Measurements from ENCODE around the gene SMG6.

Gene SMG6

DNA sequence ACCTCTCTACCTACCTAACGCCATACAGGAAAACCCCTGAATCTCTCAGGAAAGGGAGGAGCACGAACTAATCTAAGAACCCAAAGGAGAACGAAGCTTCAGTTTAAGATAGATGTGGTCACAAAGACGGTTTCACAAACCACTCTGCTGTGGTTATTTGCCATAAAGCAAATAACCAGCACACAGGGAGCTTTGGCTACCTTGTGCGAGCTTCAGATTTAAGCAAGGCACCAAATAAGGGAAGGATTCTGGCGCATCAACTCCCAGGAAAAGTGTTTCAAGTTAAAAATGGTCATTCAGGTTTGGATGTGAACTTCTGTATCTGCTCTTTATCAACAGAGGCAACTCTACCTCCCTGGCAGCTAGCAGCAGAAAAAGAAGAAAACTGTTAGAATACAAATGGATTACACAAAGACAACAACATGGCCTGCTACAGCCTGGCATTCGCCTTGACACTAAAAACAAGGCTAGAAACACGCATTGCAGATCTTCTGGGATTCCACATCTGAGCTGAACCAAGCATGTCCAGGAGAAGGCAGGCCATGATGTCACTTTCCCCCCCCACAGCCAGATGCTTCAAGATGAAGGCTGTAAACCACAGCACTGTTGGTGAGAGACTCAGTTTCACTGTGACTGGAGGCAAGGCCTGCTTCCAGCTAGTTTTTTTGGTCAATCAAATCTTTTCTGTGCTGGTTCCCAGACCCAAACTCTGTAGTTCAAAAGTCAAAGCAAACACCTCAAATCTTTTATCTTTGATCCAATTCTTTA lies 43.6 kb downstream of the SMG6 start:
- peak; percentile 51 to 72 for DNase-seq

DNA sequence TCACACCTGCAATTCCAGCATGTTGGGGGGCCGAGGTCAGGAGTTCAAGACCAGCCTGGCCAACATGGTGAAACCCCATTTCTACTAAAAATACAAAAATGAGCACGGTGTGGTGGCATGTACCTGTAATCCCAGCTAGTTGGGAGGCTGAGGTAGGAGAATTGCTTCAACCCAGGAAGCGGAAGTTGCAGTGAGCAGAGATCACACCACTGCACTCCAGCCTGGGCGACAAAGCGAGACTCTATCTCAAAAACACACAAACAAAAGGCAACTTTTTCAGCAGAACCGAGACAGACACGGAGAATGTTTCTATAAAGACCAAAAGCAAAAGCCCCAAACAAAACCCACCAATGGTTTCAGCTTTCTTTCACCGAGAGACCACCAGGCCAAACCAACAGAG lies 44.8 kb downstream of the SMG6 start:
- peak in 1 of 2 donors; percentile 14 for DNase-seq

DNA sequence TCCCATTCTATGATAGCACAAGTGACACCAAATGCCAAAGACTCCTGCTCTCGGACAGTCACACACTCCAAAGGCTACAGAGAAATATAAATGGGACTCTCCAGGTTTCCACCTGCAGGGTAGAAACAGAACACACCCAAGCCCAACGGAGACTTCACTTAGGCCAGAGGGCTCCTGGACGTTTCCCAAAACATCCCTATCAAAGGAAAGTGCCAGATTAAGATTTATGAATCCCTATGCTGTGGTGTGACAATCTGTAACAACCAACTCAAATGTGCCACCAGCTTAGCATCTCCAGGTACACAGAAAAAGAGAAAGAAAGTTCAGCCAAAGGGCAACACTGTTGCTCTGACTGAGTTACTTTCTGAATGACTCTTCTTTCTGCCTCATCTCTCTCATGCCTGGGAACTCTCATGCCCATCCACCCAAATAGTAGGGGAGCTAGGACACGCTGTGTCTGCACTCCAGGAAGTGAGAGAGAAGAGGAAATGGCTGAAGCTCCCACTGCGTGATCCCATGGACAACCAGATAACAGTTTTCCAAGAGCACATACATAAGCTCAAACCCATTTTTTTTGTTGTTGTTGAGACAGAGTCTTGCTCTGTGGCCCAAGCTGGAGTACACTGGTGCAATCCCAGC lies 49.7 kb downstream of the SMG6 start:
- no peak for DNase-seq

DNA sequence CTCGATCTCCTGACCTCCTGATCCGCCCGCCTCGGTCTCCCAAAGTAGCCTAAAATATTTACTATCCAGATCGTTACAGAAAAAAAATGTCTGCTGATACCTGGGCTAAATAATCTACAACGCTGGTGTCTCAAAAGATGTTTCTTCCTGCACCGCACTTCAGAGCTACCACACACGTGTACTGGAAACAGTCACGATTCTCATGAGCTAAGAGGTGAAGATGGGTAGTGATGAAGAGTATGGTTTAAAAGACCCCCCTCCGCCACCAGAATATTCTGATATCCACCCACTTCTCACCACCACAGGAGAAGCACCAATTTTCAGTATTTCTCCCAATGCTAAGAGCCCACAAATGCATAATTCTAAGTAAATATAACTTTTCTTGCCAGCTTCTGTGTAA lies 50.2 kb downstream of the SMG6 start:
- DNase-seq = no peak

DNA sequence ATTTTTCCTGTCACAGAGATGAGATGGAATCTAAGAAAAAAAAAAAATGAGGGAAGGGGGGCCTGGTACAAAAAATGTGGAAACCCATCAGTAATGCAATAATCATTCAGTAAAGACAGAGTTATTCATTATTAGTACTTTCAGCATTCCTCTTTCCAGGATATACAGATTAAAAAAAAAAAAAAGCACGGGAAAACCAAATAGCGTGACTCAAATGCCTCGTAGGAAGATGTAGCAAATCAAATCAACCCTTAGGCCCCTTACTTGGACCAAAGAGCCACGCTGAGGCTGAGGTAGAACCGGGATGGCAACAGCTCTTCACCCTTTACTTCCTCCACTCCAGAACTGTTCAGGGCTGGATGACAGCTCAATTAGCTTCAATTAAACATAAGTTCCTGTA lies 52.5 kb downstream of the SMG6 start:
- DNase-seq = no peak

DNA sequence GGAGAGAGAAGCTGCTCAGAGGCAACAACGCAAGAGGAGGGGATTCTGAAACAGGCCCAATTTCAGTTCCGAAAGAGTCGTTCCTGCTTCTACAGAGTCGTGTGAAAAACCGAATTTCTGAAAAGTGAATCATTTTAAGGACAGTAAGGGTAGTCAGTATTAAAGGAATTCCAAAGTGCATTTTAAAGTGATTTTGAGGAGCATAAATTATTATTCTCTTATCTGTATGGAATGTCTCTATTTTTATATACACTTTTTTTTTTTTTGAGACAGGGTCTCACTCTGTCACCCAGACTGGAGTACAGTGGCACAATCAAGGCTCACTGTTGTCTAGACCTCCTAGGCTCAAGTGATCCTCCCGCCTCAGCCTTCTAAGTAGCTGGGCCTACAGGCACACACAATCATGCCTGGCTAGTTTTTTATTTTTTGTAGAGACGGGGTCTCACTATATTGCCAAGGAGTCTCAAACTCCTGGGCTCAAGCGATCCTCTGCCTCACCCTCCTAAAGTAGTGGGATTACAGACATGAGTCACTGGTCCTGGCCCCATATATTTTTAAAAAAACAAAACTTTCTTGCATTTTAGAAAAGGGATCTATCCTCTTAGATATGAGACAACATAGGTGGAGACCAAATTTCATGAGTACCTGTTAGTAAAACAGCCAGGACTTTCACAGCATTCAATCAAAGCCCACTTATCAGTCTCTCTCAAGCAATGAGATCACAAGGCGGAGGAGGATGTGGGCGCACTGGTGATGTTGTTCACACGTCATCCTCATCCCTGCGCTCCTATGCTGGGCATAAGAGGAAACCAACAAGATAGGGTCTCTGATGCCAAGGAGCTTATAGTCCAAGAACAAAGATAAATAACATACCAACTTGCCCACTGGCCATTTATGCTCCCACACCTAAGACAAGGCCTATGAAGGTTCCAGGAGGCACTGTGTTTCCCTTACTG lies 53.2 kb downstream of the SMG6 start:
- peak; percentile 43 to 51 for DNase-seq

DNA sequence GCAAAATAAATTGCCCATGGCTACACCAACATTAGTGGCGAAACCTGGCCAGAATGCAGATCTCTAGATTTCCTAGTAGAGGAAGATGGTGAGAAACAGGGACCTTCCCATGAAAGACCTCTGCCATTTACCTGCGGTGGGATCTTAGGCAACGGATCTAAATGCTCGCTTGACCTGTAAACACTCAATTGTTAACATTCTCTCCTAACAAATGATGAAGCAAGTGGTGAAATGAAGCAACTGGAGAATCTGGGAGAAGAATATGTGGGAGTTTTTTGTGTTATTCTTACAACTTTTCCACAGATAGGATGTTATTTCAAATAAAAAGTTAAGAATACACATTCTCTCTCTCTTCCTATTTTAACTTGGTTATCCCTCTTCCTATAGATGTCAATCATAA lies 56.6 kb downstream of the SMG6 start:
- DNase-seq = no peak

DNA sequence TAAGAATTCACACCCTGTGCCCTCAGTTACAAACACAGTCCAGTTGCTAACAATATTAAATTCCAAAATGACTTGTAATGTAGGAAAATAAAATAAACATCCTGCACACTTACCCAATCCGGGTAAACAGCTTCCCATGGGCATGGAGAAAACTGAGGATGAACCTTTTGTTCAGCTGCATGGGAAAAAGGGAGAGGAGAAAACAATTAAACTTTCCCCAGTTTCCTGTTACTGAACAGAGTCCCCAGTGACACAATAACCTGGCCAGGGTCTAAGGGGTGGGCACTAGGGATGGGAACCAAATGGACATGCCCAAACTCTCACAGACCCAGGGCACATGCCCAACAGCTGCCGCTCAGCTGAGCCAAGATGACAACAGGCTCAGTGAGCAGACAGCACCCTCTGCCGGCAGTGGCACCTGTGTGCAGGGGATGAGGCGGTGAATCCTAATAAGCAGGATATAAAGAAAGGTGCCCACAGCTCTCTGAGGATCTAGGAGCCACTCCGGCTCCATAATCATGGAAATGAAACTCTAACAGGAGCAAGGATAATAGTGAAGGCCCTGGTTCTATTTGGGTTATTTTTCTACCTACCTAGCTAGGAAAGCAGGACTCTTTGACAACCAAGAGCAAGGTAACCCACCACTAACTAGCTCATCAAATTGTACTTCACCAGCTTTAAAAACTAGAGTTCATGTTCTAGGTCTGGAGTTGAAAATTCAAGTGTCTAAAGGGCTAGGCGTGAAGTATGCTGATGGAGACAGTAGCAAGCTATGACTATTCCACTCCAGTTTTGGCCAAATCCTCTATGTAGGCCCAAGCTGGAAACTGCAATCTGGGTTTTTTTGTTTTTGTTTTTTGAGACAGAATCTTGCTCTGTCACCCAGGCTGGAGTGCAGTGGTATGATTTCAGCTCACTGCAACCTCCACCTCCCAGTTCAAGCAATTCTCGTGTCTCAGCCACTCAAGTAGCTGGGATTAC lies 58.8 kb downstream of the SMG6 start:
- peak; percentile 81 to 87 for DNase-seq

DNA sequence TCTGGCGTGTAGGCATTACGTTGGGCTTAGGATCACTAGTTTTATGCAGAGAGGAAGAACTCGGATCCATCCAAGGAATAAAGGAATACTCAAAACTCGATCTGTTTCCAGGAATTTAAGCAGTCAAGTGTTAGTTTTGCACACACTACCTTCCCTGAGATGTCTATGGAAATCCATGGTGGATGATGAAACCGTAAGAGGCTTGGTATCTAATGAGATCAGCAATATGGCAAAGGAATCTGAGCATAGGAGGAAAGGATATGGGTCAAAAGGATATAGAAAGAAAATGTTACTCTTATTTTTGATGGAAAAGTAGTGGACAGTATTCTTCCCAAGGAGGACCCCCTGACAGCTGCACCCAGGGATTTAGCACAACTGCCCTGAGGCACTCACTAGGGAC lies 59.6 kb downstream of the SMG6 start:
- DNase-seq = no peak

DNA sequence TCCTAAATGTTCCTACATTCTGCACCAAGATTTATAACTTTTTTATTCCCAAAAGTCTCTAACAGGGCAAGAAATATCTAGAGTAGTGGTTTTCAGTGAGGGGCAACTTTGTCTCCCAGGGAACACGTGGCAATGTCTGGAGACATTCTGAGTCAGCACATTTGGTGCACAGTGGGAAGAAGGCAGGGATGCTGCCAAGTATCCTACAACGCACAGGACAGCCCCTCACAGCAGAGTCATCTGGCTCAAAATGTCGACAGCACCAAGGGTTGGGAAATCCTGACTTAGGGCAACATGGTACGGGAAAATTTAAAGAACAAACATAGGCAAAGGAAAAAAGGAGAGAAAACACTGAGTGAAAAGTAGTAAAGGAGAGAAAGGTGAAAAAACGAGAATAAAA lies 61.8 kb downstream of the SMG6 start:
- no peak for DNase-seq

DNA sequence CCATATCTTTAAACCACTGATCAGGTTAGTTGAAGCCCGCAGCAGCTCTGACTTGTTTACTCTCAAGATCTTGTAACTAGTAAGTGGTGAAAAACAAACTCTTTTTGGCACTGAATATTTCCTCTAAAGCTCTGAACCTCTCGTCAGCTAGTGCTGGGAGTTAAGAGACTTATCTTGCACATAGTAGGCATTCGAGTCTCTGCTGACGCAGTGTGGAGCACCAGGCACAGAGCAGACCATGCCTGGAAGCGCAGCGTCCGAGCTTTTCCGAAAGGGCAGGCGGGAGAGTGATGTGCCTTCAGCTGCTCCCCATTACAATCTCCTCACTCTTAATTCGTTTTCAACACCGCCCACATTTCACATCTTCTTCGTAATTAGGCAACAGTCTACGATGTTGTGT lies 63.0 kb downstream of the SMG6 start:
- DNase-seq = no peak

DNA sequence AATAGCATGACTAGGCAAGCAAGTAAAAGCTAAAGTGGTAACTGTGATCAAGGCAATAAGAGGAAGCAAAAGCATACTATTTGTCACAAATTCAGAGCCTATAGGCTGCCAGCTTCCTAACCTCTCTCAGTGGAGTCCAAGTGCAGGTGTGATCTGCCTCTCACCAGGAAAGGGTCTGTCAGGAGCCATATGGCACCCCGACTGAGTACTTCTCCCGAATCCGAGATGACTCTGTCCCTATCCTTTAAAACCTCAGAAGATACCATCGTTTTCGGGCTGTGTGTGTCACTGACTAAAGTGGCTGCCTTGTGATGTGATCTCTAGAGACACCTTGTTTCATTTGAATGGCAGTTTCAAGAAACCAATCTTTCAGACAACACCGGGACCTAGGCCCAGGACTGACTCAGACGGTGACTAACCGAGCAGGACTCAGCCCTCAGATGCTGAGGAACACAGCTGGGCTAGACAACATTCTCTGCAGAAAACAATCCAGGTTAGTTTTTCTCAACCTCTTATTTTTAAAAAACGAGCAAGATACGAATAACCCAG lies 63.6 kb downstream of the SMG6 start:
- DNase-seq = no peak

DNA sequence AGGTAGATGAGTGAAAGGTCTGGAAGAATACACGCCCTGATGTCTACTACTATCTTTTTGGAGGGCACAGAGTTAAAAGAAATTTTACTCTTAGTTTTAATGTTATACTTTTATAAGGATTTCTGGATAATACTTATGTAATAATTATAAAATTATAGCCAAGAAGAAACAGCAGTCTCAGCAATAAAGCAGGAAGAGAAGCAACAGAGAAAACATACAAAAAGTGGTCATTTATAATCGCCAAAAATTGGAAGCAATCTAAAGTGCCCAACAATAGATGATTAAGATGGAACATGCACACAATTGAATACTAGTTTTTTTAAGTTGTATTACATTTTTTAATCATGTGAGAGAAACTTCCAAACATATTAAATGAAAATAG lies 64.4 kb downstream of the SMG6 start:
- no peak for DNase-seq

DNA sequence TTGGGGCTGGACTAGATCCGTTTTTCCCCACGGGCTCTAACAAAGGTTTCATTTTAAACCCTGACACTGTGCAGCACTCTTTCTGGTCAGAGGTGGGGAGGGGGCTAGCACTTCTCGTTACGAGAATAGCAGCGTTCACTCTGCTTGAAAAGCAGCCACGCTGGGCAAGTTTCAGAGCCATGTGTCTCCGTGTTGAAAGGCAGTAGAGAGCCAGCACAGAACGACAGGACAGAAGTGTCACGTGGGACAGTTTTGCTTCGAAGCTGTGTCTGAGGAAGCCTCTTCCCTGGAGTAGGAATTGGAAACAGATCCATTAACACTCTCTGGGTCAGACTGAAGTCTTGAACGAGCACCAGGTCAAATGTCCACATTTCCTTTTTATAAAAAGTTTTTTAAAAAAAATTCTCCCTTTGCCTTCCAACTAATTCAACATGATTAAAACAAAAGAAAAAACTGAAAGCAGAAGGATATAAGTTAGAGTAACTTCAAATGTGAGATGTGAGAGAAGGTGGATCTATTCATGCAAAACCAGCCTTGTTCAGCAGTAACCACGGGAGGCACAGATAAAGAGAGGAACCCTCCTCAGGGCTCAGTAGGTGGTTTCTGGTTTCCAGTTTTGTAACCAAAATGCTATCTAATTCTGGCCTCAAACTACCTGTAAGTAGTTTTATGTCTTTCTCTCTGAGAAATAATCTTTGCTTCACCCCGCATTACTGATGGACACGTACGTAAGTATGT lies 65.0 kb downstream of the SMG6 start:
- DNase-seq = no peak

DNA sequence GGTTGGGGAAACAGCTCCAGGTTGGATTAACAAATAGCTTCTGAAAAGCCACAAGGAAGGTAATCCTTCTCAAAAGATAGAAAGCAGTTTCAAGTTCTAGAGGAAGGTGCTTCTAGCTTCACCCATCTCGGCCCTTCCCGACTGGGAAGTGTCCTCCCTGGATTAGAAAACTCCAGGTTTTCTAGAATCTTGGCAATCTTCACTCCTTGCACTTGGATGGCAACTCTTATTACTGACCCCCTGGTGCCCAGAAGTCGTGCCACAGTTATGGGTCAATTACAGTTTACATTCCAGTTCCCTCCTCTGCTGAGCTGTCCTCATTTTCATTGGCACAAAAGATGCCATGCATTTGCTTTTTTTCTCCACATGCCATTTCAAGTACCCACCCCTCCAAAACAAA lies 65.6 kb downstream of the SMG6 start:
- DNase-seq = no peak

DNA sequence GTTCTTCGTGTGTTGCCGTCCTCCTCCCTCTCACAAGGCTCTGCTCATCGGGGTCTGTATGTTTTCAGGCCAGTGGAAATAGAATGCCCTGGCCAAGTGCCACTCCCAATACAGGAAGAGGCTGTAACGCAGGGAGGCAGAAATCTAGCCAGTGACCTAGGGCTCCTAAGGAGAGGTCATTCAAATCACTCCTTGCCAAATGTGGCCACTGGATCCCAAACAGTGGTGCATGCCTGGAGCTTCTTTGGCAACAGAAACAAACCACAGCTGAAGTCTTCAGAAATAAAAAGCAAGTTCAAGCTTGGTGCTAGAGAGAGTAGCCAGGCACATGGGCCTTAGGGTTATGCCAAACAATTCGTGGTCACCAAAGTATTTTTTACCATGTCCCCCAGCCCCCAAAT lies 66.1 kb downstream of the SMG6 start:
- DNase-seq = no peak

DNA sequence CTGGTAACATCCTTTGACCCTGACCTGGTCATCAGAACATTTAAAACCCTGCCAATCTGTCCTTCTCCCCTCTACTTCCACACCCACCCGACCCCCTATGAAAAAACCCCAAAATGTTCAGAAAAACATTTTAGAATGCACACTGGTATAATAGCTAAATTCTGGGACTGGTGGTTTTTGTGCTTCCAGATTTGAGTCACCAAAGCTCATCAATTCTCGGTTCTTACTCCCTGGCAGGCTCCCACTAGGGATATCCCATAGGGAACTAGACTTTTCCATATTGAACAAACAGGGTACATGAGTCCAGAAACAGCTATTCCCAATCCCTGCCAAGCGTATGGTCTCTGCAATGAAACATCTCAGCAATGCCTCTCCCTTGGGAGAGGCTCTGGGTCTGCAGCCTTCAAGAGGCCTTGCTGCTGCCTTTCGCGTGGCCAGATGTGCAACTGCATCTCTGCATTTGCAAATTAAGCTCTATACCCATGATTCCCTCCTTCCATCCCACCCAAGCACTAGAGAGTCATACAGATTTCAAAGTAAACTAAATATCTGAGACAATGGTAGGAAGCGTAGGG lies 67.7 kb downstream of the SMG6 start:
- no peak for DNase-seq

DNA sequence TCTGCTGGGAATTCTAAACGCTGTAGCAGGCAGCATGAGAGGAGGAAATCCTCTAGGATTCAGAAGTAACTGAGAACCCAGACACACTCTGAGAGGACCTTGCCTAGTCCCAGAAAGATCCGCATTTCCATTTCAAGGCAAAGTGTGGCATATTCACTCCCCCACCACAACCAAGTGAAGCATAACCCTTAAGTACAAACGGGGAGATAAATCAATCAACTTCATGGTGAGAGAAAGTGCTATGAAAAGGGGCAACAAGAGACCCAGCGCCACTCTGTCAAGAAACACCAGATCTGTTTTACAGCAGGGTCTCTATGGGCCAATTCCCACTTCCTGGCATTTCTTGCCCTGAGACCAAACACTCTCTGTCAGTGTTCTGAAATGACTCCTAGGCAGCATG lies 68.3 kb downstream of the SMG6 start:
- DNase-seq = no peak

DNA sequence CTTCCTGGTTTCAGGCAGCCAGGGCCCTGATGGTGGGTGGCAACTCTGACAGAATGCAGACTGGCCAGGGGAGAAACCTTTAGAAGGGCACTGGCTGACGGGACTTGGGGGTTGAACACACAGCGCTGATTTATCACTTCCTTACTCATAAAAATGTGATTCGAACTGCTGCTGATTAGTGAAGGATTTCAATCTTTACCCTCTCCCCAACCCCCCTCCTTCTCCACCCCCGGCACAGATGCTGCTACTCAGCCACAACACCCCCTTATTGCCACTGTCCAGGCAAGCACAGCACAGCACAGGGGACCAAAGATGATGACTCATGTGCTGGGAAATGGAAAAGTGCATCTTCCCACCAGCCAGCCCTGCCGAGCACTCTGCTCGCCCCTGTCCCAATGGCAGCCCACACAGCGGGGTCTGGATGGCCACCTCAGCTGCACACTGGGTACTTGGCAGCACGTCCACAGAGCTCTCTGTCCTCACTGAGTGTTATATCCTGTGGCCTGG lies 70.1 kb downstream of the SMG6 start:
- DNase-seq = no peak

DNA sequence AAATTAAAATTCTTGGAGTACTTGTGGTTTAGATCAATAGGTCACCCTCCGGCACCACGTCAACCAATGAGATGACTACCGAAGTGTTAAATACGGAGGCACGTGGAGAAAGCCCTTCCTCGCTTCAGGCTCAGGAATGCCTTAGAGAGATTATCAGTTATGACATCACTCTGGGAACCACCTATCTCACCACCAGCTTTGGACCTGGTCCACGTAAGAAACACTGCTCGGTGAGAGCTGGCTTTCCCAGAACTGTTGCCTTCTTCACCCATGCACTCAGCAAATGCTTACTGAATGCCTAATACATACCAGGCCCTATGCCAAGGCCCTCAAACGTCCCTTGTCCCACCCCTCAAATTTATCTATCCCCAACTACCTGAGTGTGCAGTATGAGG lies 71.3 kb downstream of the SMG6 start:
- no peak for DNase-seq

DNA sequence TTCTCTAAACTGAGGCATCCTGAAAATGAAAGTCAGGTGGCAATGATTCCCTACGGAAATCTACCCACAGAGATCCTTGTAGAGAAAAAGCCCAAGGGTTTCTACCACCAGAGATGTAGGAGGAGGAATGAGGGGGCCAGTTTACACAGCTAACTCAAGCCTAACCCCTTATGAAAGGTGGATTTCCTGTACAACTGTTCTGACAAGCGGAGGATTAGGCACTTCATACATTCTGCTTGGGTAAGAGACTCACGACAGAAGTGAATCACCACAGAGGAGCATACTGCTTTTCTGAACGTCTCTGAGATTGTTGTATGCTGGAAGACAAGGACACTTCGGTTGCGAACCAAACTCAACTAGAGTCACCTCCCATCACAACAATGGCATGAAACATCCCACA lies 72.7 kb downstream of the SMG6 start:
- DNase-seq = no peak

Measured in CD4-positive, alpha-beta T cell treated with Interferon alpha-2 for 1 hour (primary cell).